PC-9 (cell line): Measurements from ENCODE around the gene UBE2Z.

Experiments used
- CTCF ChIP-seq: fragments of 200-600 bp; sonication (generic); conservative IDR thresholded peaks from 2 replicates; pipeline ENCODE4 v1.6.1; 2017; ENCODE audit warnings: mixed run types, antibody characterized with exemption, mild to moderate bottlenecking, moderate library complexity
- EZH2 ChIP-seq: fragments of 200-600 bp; sonication (generic); IDR thresholded peaks from 2 replicates; pipeline ENCODE4 v1.8.0; 2017; ENCODE audit warnings: antibody characterized with exemption, low read depth

GRCh38 chr17:48929812-48930165 is 21.6 kb downstream of the UBE2Z start:
- TF ChIP-seq CTCF (no peak), EZH2 (no peak)
